HepG2 (cell line): ENCODE measurements around the gene KLHL12. TPM values are rescaled to one million over a fixed set of nuclear protein-coding genes. Genes with fewer than 3 reads are reported as not detected.

Source experiments
- ARNT ChIP-seq: fragments of 450-650 bp; IDR thresholded peaks from 2 replicates; pipeline ENCODE4 v1.6.1; 2017
- GMEB2 ChIP-seq: IDR thresholded peaks from 2 replicates; pipeline ENCODE4 v1.6.1; 2016; ENCODE audit warnings: missing biosample characterization, missing genetic modification reagents, low read depth
- IKZF5 ChIP-seq: IDR thresholded peaks from 2 replicates; pipeline ENCODE4 v1.6.1; 2018; ENCODE audit warnings: missing genetic modification reagents, mild to moderate bottlenecking, missing compliant biosample characterization
- KLF11 ChIP-seq: IDR thresholded peaks from 2 replicates; pipeline ENCODE4 v1.6.1; 2016; ENCODE audit warnings: missing compliant biosample characterization
- MXD3 ChIP-seq: IDR thresholded peaks from 2 replicates; pipeline ENCODE4 v1.6.1; 2016; ENCODE audit warnings: mild to moderate bottlenecking, missing biosample characterization, missing genetic modification reagents
- NCOA1 ChIP-seq: sonication (generic); formaldehyde crosslinking; IDR thresholded peaks from 2 replicates; pipeline ENCODE4 v1.9.0; 2021; ENCODE audit warnings: missing genetic modification reagents
- PHB2 ChIP-seq: fragments of 450-650 bp; IDR thresholded peaks from 2 replicates; pipeline ENCODE4 v1.6.1; 2018; ENCODE audit not compliant: partially characterized antibody
- PHF21A ChIP-seq: sonication (generic); formaldehyde crosslinking; IDR thresholded peaks from 2 replicates; pipeline ENCODE4 v1.5.0; 2020; ENCODE audit warnings: mild to moderate bottlenecking, missing genetic modification reagents
- THAP8 ChIP-seq: sonication (generic); formaldehyde crosslinking; IDR thresholded peaks from 2 replicates; pipeline ENCODE4 v1.5.1; 2020; ENCODE audit warnings: missing genetic modification reagents, mild to moderate bottlenecking, borderline replicate concordance
- ZNF678 ChIP-seq: sonication (generic); formaldehyde crosslinking; IDR thresholded peaks from 2 replicates; pipeline ENCODE4 v1.4.0; 2020; ENCODE audit warnings: mild to moderate bottlenecking, missing genetic modification reagents
- polyA plus RNA-seq, 8 experiments: library from polyadenylated mRNA; depleted of rRNA in 3 of 8; stranded (reverse) in 7 of 8; unstranded in 1 of 8; fragments of >200 nt; fragmentation: Illumina TruSeq in 4 of 8; extraction: Trizol in 4 of 8; gene quantifications; 2 replicates each; pipeline versions ENCODE4 v1.2.1 to v1.2.3, GENCODE V29; 2011 to 2016; ENCODE audit warnings: low read depth in 4 of 8, missing spikeins in 1 of 8, mixed read lengths in 1 of 8; ENCODE audit not compliant: insufficient read depth in 1 of 8
- total RNA-seq, 5 experiments: library from RNA; depleted of rRNA; stranded (reverse); fragments of >200 nt; fragmentation: Illumina TruSeq; extraction: Trizol; gene quantifications; 2 replicates each; pipeline ENCODE4 v1.2.3, GENCODE V29; 2016; ENCODE audit warnings: low read depth in 1 of 5

The KLHL12 gene
- total and polyA plus RNA-seq, 2 of the 13 experiments (the other 11 are each of a cell fraction or from before 2014, with no cell fraction given), result 19.2 to 25.2 TPM

- TF ChIP-seq IKZF5 (no peak), ZNF678 (CRISPR knock-in tag) (0 out of 2 replicates have a peak, but pooled peaks have one; percentile 7), KLF11 (0 out of 2 replicates have a peak, but pooled peaks have one; percentile 5), ARNT (no peak), GMEB2 (no peak), NCOA1 (CRISPR knock-in tag) (0 out of 2 replicates have a peak, but pooled peaks have one; percentile 32), THAP8 (no peak), PHF21A (CRISPR knock-in tag) (no peak), PHB2 (no peak), MXD3 (no peak)
These were observed 31.7 kb upstream of the KLHL12 start (continued) for GRCh38 chr1:202958544-202959275.
